IPS DF 6.9 (cell line): Measurements from ENCODE around the gene RNF213.

Experiments
- DNase-seq: peaks from one replicate; pipeline ENCODE4 v3.0.0-alpha.2; 2013; ENCODE audit warnings: low read depth, low spot score
- H3K27ac ChIP-seq: one replicate; pipeline ENCODE4 v1.5.1; 2013; ENCODE audit warnings: low read length, control low read depth
- H3K27me3 ChIP-seq: 2 replicates; pipeline ENCODE4 v1.6.1; 2013; ENCODE audit warnings: mild to moderate bottlenecking, low read length; ENCODE audit not compliant: control insufficient read depth, insufficient read depth
- H3K36me3 ChIP-seq: 2 replicates; pipeline ENCODE4 v1.6.1; 2013; ENCODE audit warnings: low read length; ENCODE audit not compliant: control insufficient read depth, insufficient read depth
- H3K4me1 ChIP-seq: 2 replicates; pipeline ENCODE4 v1.6.1; 2013; ENCODE audit warnings: low read length; ENCODE audit not compliant: control insufficient read depth, insufficient read depth
- H3K4me3 ChIP-seq: 2 replicates; pipeline ENCODE4 v1.5.1; 2013; ENCODE audit warnings: mild to moderate bottlenecking, low read length
- H3K9me3 ChIP-seq: 2 replicates; pipeline ENCODE4 v1.6.1; 2013; ENCODE audit warnings: low read length, inconsistent platforms; ENCODE audit not compliant: control insufficient read depth, insufficient read depth
- WGBS: extraction: QIAGEN DNeasy Blood & Tissue Kit; methylation state at CpG from one replicate; pipeline ENCODE4 v1.1.7; 2013; ENCODE audit warnings: mixed read lengths, missing lambda C conversion rate; ENCODE audit not compliant: insufficient read length, insufficient coverage; 5-methylcytosine and 5-hydroxymethylcytosine counted together

The RNF213 gene

DNA sequence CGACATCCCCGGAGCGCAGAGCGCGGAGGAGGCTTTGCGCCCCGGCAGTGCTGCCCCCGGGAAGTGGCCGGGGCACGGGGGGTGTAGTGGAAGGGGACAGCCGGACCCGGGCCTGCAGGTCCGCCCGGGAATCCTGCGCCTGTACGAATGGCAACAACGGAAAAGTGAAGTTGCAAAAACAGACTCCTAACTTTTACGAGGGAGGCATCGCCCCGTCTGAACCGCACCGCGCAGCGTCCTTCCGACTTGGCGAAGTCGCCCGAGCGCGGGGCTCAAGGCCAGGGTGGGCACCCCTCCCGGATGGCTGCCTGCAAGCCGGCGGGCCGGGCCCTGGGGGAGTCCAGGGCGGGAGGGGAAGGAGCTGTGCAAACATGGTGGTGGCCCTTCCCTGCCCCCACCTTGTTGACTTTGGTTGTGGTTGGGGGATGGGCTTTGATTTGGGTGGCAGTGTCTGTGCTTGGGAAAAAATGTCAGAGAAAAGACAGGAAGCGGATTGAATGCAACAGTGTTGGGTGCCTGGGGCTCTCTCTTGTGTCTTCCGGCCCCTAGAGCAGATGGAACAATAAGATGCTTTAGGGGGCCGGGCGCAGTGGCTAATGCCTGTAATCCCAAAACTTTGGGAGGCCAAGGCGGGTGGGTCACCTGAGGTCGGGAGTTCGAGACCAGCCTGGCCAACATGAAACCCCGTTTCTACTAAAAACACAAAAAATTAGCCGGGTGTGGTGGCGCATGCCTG, 675 bp downstream of the RNF213 start:
- Histone ChIP-seq H3K9me3 (no peaks in the 10 kb centered on the region), H3K4me3 (peak overlapping the region; percentile 81), H3K27ac (peak overlapping the region; percentile 18), H3K4me1 (peaks cover 11% of the 10 kb centered on the region), H3K36me3 (peaks cover 5% of the 10 kb centered on the region; the same call in 1 of the 2 replicates), H3K27me3 (no peaks in the 10 kb centered on the region)
- peak; percentile 81 for DNase-seq
- no CpG with 5 or more reads among the region's 45 CpGs for WGBS

- no peak for DNase-seq
- no peaks in the 10 kb centered on the region for H3K27me3 ChIP-seq
- H3K4me3 ChIP-seq, result peak overlapping the region; percentile 81; the same call in 1 of the 2 replicates
- H3K36me3 ChIP-seq, result peaks cover 5% of the 10 kb centered on the region; the same call in 1 of the 2 replicates
- peaks cover 11% of the 10 kb centered on the region for H3K4me1 ChIP-seq
- WGBS, result no CpG with 5 or more reads among the region's 8 CpGs
- H3K9me3 ChIP-seq, result no peaks in the 10 kb centered on the region
- H3K27ac ChIP-seq, result peak overlapping the region; percentile 18
Measured at GRCh38 chr17:80261895-80262279, 1.2 kb downstream of the RNF213 start.

DNA sequence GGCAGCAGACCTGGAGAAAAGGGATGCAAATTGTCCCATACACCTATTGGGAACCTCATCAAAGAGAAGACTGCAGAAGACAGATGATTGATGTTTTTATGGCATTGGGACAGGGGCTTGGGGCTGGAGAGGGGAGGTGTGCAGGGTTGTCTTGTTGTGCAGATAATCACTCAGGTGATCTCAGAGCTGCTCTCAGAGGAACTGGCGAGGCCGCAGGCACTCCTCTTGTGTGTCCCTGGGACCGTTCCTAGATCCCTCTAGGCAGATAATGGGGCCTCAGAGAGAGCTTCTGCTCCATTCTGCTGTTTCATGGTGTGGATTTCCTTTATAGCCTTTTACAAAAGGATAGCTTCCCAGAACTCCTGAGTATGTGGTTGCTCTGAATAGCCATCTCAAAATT, 1.6 kb downstream of the RNF213 start:
- no CpG with 5 or more reads among the region's 3 CpGs for WGBS
- H3K27ac ChIP-seq, result no peak overlapping the region

DNA sequence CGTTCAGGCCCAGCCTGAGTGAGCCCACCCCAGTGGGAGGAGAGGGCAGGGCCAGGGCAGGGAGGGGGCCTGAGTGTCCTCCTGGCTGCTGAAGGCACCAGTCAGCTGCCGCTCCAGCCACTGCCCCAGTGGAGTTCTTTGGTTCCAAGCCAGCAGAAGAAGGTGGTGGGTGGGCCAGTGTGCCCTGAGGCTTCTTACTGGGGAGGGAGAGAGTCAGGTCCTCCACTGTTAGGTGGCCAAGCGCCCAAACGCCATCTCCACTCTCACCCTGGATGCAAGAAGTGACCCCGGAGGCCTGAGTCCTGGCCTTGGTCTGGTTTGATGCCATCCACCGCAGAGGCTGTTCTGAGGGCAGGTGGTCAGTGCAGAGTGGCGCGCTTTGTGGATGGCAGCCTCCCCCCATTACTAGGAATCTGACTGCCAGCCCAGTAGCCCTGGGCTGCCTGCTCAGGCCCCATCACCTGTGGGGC, 2.2 kb downstream of the RNF213 start:
- no peaks in the 10 kb centered on the region for H3K9me3 ChIP-seq
- H3K27me3 ChIP-seq, result no peaks in the 10 kb centered on the region
- peaks cover 5% of the 10 kb centered on the region; the same call in 1 of the 2 replicates for H3K36me3 ChIP-seq
- WGBS, result no CpG with 5 or more reads among the region's 8 CpGs
- no peak for DNase-seq
- H3K27ac ChIP-seq, result no peak overlapping the region
- H3K4me1 ChIP-seq, result peaks cover 11% of the 10 kb centered on the region
- no peak overlapping the region for H3K4me3 ChIP-seq

More for the DNA sequence above, 1.6 kb downstream of the RNF213 start:
- H3K9me3 ChIP-seq, result no peaks in the 10 kb centered on the region
- peaks cover 5% of the 10 kb centered on the region; the same call in 1 of the 2 replicates for H3K36me3 ChIP-seq
- H3K4me3 ChIP-seq, result no peak overlapping the region
- DNase-seq, result no peak
- H3K4me1 ChIP-seq, result peaks cover 11% of the 10 kb centered on the region
- H3K27me3 ChIP-seq, result no peaks in the 10 kb centered on the region

DNA sequence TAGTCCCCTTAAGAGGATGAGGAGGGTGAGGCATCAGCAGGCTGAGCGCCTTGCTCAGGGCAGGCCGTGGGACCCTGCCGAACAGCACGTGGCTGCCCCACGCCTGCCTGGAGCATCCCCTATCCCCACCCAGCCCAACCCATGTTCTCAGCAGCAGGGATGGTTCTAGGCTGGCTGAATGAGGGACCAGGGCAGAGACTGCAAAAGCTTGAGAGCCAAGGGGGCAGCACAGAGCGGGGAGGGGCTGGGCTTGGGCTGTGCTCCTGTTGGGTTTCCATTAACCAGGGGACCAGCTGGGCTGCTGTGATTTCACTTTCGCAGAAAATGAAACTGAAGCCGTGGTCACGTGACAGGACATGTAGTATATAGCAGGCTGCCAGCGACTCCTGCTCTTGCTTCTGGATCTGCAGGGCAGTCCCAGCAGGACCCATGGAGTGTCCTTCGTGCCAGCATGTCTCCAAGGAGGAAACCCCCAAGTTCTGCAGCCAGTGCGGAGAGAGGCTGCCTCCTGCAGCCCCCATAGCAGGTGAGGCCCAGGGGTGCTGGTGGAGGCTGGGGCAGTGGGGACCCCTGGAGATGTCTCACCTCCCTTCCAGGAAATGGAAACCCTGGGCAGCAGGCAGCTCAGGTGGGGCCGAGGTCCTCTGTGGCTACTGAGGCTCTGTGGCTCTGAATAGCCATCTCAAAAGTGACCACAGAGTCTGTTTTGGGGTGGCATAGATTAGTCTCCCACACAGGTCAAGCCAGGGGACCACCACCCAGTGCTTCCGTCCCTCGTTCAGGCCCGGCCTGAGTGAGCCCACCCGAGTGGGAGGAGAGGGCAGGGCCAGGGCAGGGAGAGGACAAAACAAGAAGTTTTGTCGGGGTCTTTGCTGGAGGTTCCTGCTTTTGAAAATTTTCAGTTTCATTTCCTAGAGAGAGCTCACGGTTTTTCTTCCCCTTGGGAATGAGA, 2.9 kb downstream of the RNF213 start:
- Histone ChIP-seq H3K27ac (no peak overlapping the region), H3K36me3 (peaks cover 5% of the 10 kb centered on the region; the same call in 1 of the 2 replicates), H3K4me1 (peaks cover 11% of the 10 kb centered on the region), H3K27me3 (no peaks in the 10 kb centered on the region), H3K4me3 (no peak overlapping the region), H3K9me3 (no peaks in the 10 kb centered on the region)
- no peak for DNase-seq
- no CpG with 5 or more reads among the region's 19 CpGs for WGBS

GRCh38 chr17:80264205-80265075, 3.8 kb downstream of the RNF213 start:
- Histone ChIP-seq H3K9me3 (no peaks in the 10 kb centered on the region), H3K36me3 (peaks cover 5% of the 10 kb centered on the region; the same call in 1 of the 2 replicates), H3K4me3 (no peak overlapping the region), H3K27ac (no peak overlapping the region), H3K4me1 (peaks cover 10% of the 10 kb centered on the region), H3K27me3 (no peaks in the 10 kb centered on the region)
- no peak for DNase-seq
- no CpG with 5 or more reads among the region's 19 CpGs for WGBS

DNA sequence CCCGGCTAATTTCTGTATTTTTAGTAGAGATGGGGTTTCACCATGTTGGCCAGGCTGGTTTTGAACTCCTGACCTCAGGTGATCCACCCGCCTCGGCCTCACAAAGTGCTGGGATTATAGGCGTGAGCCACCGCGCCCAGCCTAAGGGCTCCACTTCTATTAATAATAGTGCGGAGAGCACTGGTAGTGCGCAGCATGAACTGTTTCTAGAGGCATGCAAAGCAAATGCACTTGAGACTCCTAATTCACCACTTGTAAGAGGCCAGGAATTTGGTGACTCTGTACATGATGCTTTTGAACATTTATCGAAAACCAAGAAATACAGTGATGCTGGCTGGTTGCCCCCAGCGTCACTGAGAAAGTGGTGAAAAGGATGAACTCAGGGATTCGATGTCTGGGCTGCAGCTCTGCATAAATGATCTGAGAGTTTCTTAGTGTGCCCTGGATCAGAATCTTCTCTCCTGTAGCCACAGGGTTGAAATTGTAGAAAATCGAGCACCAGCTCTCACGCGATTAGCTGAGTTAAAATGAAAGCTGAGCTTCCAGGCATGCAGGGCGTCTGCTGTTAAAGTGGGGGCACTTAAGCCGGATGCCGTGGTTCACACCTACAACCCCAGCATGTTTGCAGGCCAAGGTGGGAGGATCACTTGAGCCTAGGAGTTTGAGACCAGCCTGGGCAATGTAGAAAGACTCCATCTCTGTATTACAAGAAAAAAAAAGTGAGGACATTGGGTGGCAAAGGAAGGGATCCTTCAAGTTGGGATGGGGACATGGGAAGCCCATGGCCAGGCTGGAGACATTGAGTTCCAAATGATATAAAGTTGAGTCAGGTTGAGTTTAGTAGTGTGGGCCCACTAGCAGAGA, 4.8 kb downstream of the RNF213 start:
- no CpG with 5 or more reads among the region's 17 CpGs for WGBS
- H3K36me3 ChIP-seq, result peaks cover 5% of the 10 kb centered on the region; the same call in 1 of the 2 replicates

GRCh38 chr17:80267391-80267790, 6.7 kb downstream of the RNF213 start:
- H3K27me3 ChIP-seq, result no peaks in the 10 kb centered on the region
- H3K36me3 ChIP-seq, result peaks cover 5% of the 10 kb centered on the region; the same call in 1 of the 2 replicates
- H3K4me1 ChIP-seq, result peaks cover 11% of the 10 kb centered on the region
- H3K9me3 ChIP-seq, result no peaks in the 10 kb centered on the region
- no peak overlapping the region for H3K4me3 ChIP-seq
- no CpG with 5 or more reads among the region's 6 CpGs for WGBS
- DNase-seq, result no peak
- no peak overlapping the region for H3K27ac ChIP-seq

More for the DNA sequence above, 4.8 kb downstream of the RNF213 start:
- H3K4me1 ChIP-seq, result peaks cover 12% of the 10 kb centered on the region
- no peaks in the 10 kb centered on the region for H3K9me3 ChIP-seq
- no peak overlapping the region for H3K27ac ChIP-seq
- no peak overlapping the region for H3K4me3 ChIP-seq
- H3K27me3 ChIP-seq, result no peaks in the 10 kb centered on the region
- DNase-seq, result no peak

DNA sequence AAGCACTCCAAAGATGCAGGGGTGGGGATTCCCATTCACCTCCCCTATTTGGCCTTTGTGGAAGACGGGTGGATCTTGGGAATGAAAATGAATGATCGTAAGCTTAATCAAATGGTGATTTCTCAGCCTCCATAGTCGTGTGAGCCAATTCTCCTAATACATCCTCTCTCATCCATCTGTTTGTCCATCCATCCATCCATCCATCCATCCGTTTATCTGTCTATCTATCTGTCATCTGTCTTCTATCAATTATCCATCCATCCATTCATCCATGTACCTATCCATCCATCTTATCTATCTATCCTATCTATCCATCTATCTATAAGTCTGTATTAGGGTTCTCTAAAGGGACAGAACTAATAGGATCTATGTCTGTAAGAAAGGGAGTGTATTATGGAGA, 7.8 kb downstream of the RNF213 start:
- no peaks in the 10 kb centered on the region for H3K27me3 ChIP-seq
- H3K4me3 ChIP-seq, result no peak overlapping the region
- peaks cover 5% of the 10 kb centered on the region; the same call in 1 of the 2 replicates for H3K36me3 ChIP-seq
- H3K27ac ChIP-seq, result no peak overlapping the region
- no CpG with 5 or more reads among the region's 4 CpGs for WGBS
- H3K4me1 ChIP-seq, result peaks cover 4% of the 10 kb centered on the region; the same call in 1 of the 2 replicates
- H3K9me3 ChIP-seq, result no peaks in the 10 kb centered on the region
- no peak for DNase-seq
